ENCODE measurements around the gene HSCB.

Gene HSCB

DNA sequence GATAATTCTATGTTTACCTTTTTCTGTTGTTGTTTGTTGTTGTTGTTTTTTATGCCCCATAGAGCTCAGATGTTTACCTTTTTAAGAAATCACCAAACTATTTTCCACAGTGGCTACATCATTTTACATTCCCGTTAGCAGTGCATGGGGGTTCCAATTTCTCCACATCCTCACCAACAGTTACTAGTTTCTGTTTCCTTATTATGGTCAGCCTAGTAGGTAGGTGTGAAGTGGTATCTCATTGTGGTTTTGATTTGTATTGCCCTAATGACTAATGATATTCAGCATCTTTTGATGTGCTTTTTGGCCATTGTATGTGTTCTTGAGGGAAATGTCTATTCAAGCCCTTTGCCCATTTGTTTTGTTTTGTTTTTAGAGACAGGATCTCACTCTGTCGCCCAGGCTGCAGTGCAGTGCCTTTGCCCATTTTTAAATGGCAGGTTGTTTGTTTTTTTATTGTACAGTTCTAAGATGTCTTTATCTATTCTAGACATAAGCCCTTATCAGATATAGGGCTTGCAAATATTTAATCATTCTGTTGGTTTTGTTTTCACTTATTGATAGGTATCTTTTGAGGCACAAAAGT is 27.7 kb upstream of the HSCB start:
- Histone ChIP-seq H3K4me3 (ENCODE audit: insufficient read depth, low read length, poor library complexity, severe bottlenecking) (no peak overlapping the region), H3F3A (ENCODE audit: insufficient read depth) (no peaks in the 10 kb centered on the region), H3K27me3 (ENCODE audit: low read length) (no peaks in the 10 kb centered on the region), H3K79me2 (ENCODE audit: insufficient read depth, low read length) (no peaks in the 10 kb centered on the region), H4K20me1 (ENCODE audit: low read depth, low read length) (no peaks in the 10 kb centered on the region), H2AFZ (ENCODE audit: low read depth, low read length, severe bottlenecking) (no peak overlapping the region), H3K27ac (ENCODE audit: low read depth, low read length) (no peak overlapping the region), H3K9me2 (replicated peaks; ENCODE audit: insufficient read depth, low read length) (no peaks in the 10 kb centered on the region), H3K36me3 (ENCODE audit: low read length) (peaks cover 28% of the 10 kb centered on the region), H3K9ac (ENCODE audit: low read length) (no peak overlapping the region), H3K9me3 (ENCODE audit: insufficient read depth, low read length) (no peaks in the 10 kb centered on the region), H3K4me2 (ENCODE audit: low read depth, low read length, poor library complexity, severe bottlenecking) (no peak overlapping the region)
- TF ChIP-seq CTCF (IDR thresholded peaks at IDR 0.05; ENCODE audit: insufficient read depth, low read length, poor library complexity, severe bottlenecking) (no peak), EZH2phosphoT487 (conservative IDR thresholded peaks at IDR 0.05; ENCODE audit: low read length) (no peak)

DNA sequence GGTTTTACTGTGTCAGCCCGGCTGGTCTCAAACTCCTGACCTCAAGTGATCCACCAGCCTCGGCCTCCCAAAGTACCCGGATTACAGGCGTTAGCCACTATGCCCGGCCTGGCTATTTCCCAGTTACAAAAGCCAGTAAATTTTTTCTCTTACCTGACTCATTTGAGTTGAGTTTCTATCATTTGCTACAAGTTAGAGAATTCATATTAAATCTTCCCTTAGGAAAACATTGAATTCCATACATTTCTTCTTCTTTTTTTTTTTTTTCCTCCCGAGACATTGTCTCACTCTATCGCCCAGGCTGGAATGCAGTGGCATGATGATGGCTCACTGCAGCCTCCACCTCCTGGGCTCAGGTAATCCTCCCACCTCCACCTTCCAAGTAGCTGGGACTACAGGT is 26.2 kb upstream of the HSCB start:
- Histone ChIP-seq H3K36me3 (ENCODE audit: low read length) (peaks cover 29% of the 10 kb centered on the region), H3K9me2 (replicated peaks; ENCODE audit: insufficient read depth, low read length) (no peaks in the 10 kb centered on the region), H4K20me1 (ENCODE audit: low read depth, low read length) (no peaks in the 10 kb centered on the region), H3K27ac (ENCODE audit: low read depth, low read length) (no peak overlapping the region), H3K4me2 (ENCODE audit: low read depth, low read length, poor library complexity, severe bottlenecking) (no peak overlapping the region), H3K9me3 (ENCODE audit: insufficient read depth, low read length) (no peaks in the 10 kb centered on the region), H3K9ac (ENCODE audit: low read length) (no peak overlapping the region), H3F3A (ENCODE audit: insufficient read depth) (no peaks in the 10 kb centered on the region), H3K79me2 (ENCODE audit: insufficient read depth, low read length) (no peaks in the 10 kb centered on the region), H2AFZ (ENCODE audit: low read depth, low read length, severe bottlenecking) (no peak overlapping the region), H3K4me3 (ENCODE audit: insufficient read depth, low read length, poor library complexity, severe bottlenecking) (no peak overlapping the region), H3K27me3 (ENCODE audit: low read length) (no peaks in the 10 kb centered on the region)
- TF ChIP-seq CTCF (IDR thresholded peaks at IDR 0.05; ENCODE audit: insufficient read depth, low read length, poor library complexity, severe bottlenecking): no peak
- no peak for TF ChIP-seq EZH2phosphoT487 (conservative IDR thresholded peaks at IDR 0.05; ENCODE audit: low read length)

GRCh38 chr22:28716686-28717085 is 25.2 kb upstream of the HSCB start:
- Histone ChIP-seq H3K79me2 (ENCODE audit: insufficient read depth, low read length) (no peaks in the 10 kb centered on the region), H3K27ac (ENCODE audit: low read depth, low read length) (no peak overlapping the region), H3K4me2 (ENCODE audit: low read depth, low read length, poor library complexity, severe bottlenecking) (no peak overlapping the region), H4K20me1 (ENCODE audit: low read depth, low read length) (no peaks in the 10 kb centered on the region), H2AFZ (ENCODE audit: low read depth, low read length, severe bottlenecking) (no peak overlapping the region), H3K27me3 (ENCODE audit: low read length) (no peaks in the 10 kb centered on the region), H3K9me2 (replicated peaks; ENCODE audit: insufficient read depth, low read length) (no peaks in the 10 kb centered on the region), H3K36me3 (ENCODE audit: low read length) (peaks cover 20% of the 10 kb centered on the region; the same call in 1 of the 2 replicates), H3K9ac (ENCODE audit: low read length) (no peak overlapping the region), H3K4me3 (ENCODE audit: insufficient read depth, low read length, poor library complexity, severe bottlenecking) (no peak overlapping the region), H3F3A (ENCODE audit: insufficient read depth) (no peaks in the 10 kb centered on the region), H3K9me3 (ENCODE audit: insufficient read depth, low read length) (no peaks in the 10 kb centered on the region)
- no peak for TF ChIP-seq EZH2phosphoT487 (conservative IDR thresholded peaks at IDR 0.05; ENCODE audit: low read length)
- TF ChIP-seq CTCF (IDR thresholded peaks at IDR 0.05; ENCODE audit: insufficient read depth, low read length, poor library complexity, severe bottlenecking): no peak
